ENCODE measurements around the gene CREB3L1. TPM values are rescaled to one million over a fixed set of nuclear protein-coding genes. Genes with fewer than 3 reads are reported as not detected.

The CREB3L1 gene
- total RNA-seq, 5 donors from 2014 or later (not counting 1 experiment from before 2014, with no cell fraction given): 0.38 to 0.72 (median 0.38) TPM; not detected in 2

DNA sequence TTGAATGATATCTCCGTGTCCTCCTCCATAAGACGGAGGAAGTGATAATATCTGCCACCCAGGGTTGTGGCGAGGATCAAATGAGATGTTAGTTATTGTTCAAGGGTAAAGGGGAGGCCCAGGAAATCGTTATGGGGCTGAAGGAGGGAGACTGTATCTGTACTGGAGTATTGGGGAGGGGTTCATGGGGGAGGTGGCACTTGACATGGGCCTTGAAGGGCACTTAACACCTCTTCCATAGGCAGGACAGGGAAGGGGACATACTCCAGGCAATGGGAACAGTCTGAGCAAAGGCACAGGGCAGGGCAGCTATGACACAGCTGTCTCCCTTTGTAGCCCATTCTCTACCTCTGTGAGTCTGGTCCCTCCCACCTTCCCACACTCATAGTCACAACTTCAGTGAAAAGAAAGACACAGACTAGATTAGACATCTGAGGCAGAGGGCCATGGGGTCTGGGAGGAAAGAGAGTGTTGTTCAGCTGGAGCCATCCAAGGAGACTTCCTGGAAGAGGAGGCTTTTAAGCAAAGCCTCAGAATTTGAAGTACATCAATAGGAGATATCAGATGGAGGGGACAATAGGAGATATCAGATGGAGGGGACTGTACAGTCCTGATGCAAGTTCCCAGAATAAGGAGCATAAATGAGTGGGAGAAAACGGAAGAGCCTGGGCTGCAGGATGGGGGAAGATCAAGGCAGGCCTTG, 54.0 kb downstream of the CREB3L1 start:
- H3K4me3 Mint-ChIP-seq: peak overlapping the region; percentile 73 to 84 (median 78)
- no peaks in the 10 kb centered on the region for H3K9me3 Mint-ChIP-seq
- DNase-seq (peak in 33 of 35 experiments; percentile 22 to 74 (median 55)), ATAC-seq (replicated peaks in 1 of 4) (peak; percentile 77 to 85 (median 78))
- H3K4me1 Mint-ChIP-seq: peaks cover 63 to 69% (median 65%) of the 10 kb centered on the region in 3 donors
- Histone ChIP-seq H3K27ac (ENCODE audit: low read length) (peak overlapping the region; percentile 30), H3K4me1 (ENCODE audit: control insufficient read depth in 1 of 2, extremely low read depth in 1 of 2, insufficient read depth in 2 of 2, low read length in 2 of 2) (peaks cover 37 to 65% of the 10 kb centered on the region in 2 experiments), H3K4me3 (ENCODE audit: control insufficient read depth in 1 of 2, extremely low read depth in 1 of 2, low read length in 1 of 2) (peak overlapping the region; percentile 47 to 60), H3K9me3 (no peaks in the 10 kb centered on the region), H3K36me3 (ENCODE audit: control insufficient read depth in 2 of 2, extremely low read depth in 1 of 2, insufficient read depth in 1 of 2, low read length in 1 of 2) (no peaks in the 10 kb centered on the region), H3K27me3 (replicated peaks in 1 of 2; ENCODE audit: control insufficient read depth in 2 of 2, extremely low read depth in 1 of 2, insufficient read depth in 2 of 2, low read length in 1 of 2) (peaks cover 0 to 50% of the 10 kb centered on the region in 2 experiments)
- H3K27me3 Mint-ChIP-seq: peaks cover 0 to 13% of the 10 kb centered on the region in 2 donors
- ChIA-PET POLR2A (no interaction called here), CTCF (interaction anchor here (0.5 to 2.4 kb wide), 3 partner anchors 18 to 288 kb away, joined by 3 to 12 read pairs (median 5); no protein-coding TSS in a partner anchor)
- H3K27ac Mint-ChIP-seq: peak overlapping the region; percentile 93 to 99
- H3K36me3 Mint-ChIP-seq: no peaks in the 10 kb centered on the region
- WGBS (ENCODE audit: insufficient coverage): 48% methylated on average over 2 of the region's 5 CpGs

DNA sequence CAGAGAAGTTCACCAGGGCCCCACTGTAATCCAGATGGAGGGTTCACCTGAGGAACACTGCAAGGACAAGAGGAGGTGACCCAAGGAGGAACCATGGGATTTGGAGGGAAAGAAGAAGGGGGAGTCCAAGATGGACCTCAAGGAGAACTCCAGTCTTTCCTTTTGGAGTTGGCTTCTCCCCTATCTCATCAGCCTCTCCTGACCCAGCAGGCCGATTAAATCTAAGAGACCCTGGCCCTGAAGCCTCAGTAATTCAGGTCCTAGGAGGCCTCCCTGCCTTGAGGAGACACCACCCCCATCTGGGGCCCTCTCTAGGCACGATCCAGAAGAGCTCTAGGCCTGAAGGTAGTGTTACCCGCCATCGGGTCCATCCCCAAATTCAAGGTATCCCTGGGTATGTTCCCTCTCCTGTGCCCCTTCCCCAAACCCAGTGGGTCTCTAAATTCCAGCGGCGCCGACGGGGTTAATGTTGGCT, 54.7 kb downstream of the CREB3L1 start:
- Histone ChIP-seq H3K9me3 (no peaks in the 10 kb centered on the region), H3K4me3 (ENCODE audit: control insufficient read depth in 1 of 2, extremely low read depth in 1 of 2, low read length in 1 of 2) (peak overlapping the region; percentile 47 to 60), H3K27ac (ENCODE audit: low read length) (peak overlapping the region; percentile 30), H3K27me3 (replicated peaks in 1 of 2; ENCODE audit: control insufficient read depth in 2 of 2, extremely low read depth in 1 of 2, insufficient read depth in 2 of 2, low read length in 1 of 2) (peaks cover 0 to 49% of the 10 kb centered on the region in 2 experiments), H3K4me1 (ENCODE audit: control insufficient read depth in 1 of 2, extremely low read depth in 1 of 2, insufficient read depth in 2 of 2, low read length in 2 of 2) (peaks cover 37 to 71% of the 10 kb centered on the region in 2 experiments), H3K36me3 (ENCODE audit: control insufficient read depth in 2 of 2, extremely low read depth in 1 of 2, insufficient read depth in 1 of 2, low read length in 1 of 2) (no peaks in the 10 kb centered on the region)
- Mint-ChIP-seq H3K9me3 (no peaks in the 10 kb centered on the region), H3K36me3 (no peaks in the 10 kb centered on the region), H3K27me3 (peaks cover 0 to 9% of the 10 kb centered on the region in 2 donors), H3K4me1 (peaks cover 61 to 72% (median 64%) of the 10 kb centered on the region in 3 donors), H3K27ac (peak overlapping the region; percentile 93 to 99), H3K4me3 (peak overlapping the region; percentile 73 to 84 (median 78))
- ATAC-seq (replicated peaks in 1 of 4) (peak in 1 of 4 experiments; percentile 0), DNase-seq (no peak)
- POLR2A ChIA-PET: no interaction called here
- CTCF ChIA-PET: interaction anchor here in 1 of 2 donors (0.5 to 1.5 kb wide), 3 partner anchors 16 to 287 kb away, joined by 3 to 5 read pairs (median 5); no protein-coding TSS in a partner anchor
- WGBS (ENCODE audit: insufficient coverage): 27% methylated on average over 8 of the region's 8 CpGs

DNA sequence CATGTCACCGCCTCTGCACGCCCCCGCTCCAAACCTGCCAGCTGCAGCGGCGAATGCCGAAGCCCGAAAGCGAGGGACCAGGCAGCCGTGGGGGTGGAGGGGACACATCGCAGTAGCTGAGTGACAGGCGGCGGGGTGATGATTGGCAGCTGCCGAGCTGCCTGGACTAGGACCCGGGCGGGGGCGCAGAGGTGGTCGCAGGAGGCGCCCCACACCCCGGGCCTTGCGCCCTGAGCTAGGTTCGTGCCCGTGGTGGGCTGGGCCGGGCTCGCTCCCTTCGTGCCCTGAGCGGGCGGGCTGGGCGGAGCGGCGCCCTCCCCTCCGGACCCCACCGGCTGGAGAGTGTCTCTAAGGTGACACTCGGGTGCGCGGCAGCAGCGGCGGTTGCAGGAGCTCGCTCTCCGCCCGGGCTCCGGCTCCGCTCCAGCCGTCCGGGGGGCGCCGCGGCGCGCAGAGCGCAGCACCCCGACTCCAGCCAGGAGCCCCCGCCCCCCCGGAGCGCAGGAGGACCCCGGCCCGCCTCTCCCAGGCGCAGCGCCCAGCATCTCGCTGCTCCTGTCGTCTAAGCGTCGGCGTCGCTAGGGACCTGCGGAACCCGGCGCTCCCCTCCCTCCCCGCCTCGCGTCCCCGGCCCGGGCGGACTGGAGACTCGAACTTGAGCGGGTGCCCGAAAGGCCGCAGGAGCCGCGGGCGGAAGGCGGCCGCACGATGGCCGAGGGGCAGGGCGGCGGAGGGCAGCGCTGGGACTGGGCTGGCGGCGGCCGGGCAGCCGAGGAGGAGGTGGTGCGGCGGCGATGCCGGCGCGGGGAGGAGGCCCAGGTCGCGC, 55.3 kb downstream of the CREB3L1 start:
- Histone ChIP-seq H3K27me3 (replicated peaks in 1 of 2; ENCODE audit: control insufficient read depth in 2 of 2, extremely low read depth in 1 of 2, insufficient read depth in 2 of 2, low read length in 1 of 2) (peaks cover 0 to 49% of the 10 kb centered on the region in 2 experiments), H3K27ac (ENCODE audit: low read length) (peak overlapping the region; percentile 30), H3K36me3 (ENCODE audit: control insufficient read depth in 2 of 2, extremely low read depth in 1 of 2, insufficient read depth in 1 of 2, low read length in 1 of 2) (peaks cover 0 to 3% of the 10 kb centered on the region in 2 donors), H3K4me3 (ENCODE audit: control insufficient read depth in 1 of 2, extremely low read depth in 1 of 2, low read length in 1 of 2) (peak overlapping the region; percentile 59 to 60), H3K9me3 (no peaks in the 10 kb centered on the region), H3K4me1 (ENCODE audit: control insufficient read depth in 1 of 2, extremely low read depth in 1 of 2, insufficient read depth in 2 of 2, low read length in 2 of 2) (peaks cover 41 to 75% of the 10 kb centered on the region in 2 experiments)
- H3K36me3 Mint-ChIP-seq: no peaks in the 10 kb centered on the region
- peak; percentile 28 to 46 (median 40) for ATAC-seq (replicated peaks in 1 of 4)
- DNase-seq: peak in 17 of 35 experiments; percentile 32 to 60 (median 44)
- peak overlapping the region; percentile 73 to 84 (median 78) for H3K4me3 Mint-ChIP-seq
- H3K27me3 Mint-ChIP-seq: peaks cover 0 to 9% of the 10 kb centered on the region in 2 donors
- H3K4me1 Mint-ChIP-seq: peaks cover 66 to 73% (median 66%) of the 10 kb centered on the region in 3 donors
- no peaks in the 10 kb centered on the region for H3K9me3 Mint-ChIP-seq
- ChIA-PET CTCF (interaction anchor here in 1 of 2 donors (0.6 to 1.5 kb wide), 2 partner anchors 17 to 36 kb away, joined by 3 to 5 read pairs; no protein-coding TSS in a partner anchor), POLR2A (interaction anchor here (0.5 to 0.7 kb wide), 4 partner anchors 12 to 281 kb away, joined by 3 to 4 read pairs (median 4); no protein-coding TSS in a partner anchor)
- WGBS (ENCODE audit: insufficient coverage): 2% methylated on average over 96 of the region's 99 CpGs
- peak overlapping the region; percentile 93 to 99 for H3K27ac Mint-ChIP-seq

DNA sequence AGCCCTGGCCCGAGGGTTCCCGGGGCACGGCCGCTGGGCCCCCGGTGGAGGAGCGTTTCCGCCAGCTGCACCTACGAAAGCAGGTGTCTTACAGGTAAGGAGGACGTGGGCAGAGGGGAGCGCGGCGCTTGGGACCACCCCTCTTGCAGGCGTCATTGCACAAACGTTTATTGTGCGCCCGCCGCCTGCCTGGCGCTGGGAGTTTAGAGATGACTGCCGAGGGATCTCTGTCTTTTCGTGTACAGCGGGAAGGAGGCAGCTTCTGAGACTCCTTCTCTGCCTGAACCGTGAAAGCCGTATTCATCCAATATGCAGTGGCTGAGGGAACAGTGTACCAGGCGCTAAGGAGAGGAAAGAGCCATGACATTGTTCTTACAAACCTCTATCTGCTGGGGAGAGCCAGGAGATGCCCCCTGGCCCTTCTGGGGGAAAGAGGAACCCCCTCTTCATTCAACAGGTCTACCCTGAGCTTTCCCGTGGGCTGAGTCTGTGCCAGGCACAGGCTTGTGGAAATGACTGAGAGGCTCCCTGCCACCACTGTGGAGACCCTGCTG, 56.0 kb downstream of the CREB3L1 start:
- peaks cover 72 to 77% (median 73%) of the 10 kb centered on the region in 3 donors for H3K4me1 Mint-ChIP-seq
- H3K4me1 ChIP-seq (ENCODE audit: control insufficient read depth in 1 of 2, extremely low read depth in 1 of 2, insufficient read depth in 2 of 2, low read length in 2 of 2): peaks cover 46 to 79% of the 10 kb centered on the region in 2 experiments
- peak overlapping the region; percentile 59 to 60 for H3K4me3 ChIP-seq (ENCODE audit: control insufficient read depth in 1 of 2, extremely low read depth in 1 of 2, low read length in 1 of 2)
- no peaks in the 10 kb centered on the region for H3K9me3 Mint-ChIP-seq
- DNase-seq: peak in 21 of 35 experiments; percentile 28 to 58 (median 43)
- peak overlapping the region; percentile 34 for H3K27ac ChIP-seq (ENCODE audit: low read length)
- H3K27me3 ChIP-seq (replicated peaks in 1 of 2; ENCODE audit: control insufficient read depth in 2 of 2, extremely low read depth in 1 of 2, insufficient read depth in 2 of 2, low read length in 1 of 2): peaks cover 0 to 51% of the 10 kb centered on the region in 2 experiments
- ChIA-PET POLR2A (interaction anchor here (0.7 kb wide), 2 partner anchors 12 to 211 kb away, joined by 3 to 4 read pairs; no protein-coding TSS in a partner anchor), CTCF (interaction anchor here in 1 of 2 donors (0.6 to 1.5 kb wide), 2 partner anchors 18 to 831 kb away, joined by 5 read pairs; no protein-coding TSS in a partner anchor)
- peak in 3 of 4 experiments; percentile 29 to 39 (median 31) for ATAC-seq (replicated peaks in 1 of 4)
- peaks cover 0 to 4% of the 10 kb centered on the region in 2 donors for H3K36me3 ChIP-seq (ENCODE audit: control insufficient read depth in 2 of 2, extremely low read depth in 1 of 2, insufficient read depth in 1 of 2, low read length in 1 of 2)
- H3K36me3 Mint-ChIP-seq: no peaks in the 10 kb centered on the region
- H3K4me3 Mint-ChIP-seq: peak overlapping the region; percentile 78 to 83 (median 81)
- 2% methylated on average over 21 of the region's 25 CpGs for WGBS (ENCODE audit: insufficient coverage)
- H3K9me3 ChIP-seq: no peaks in the 10 kb centered on the region
- H3K27ac Mint-ChIP-seq: peak overlapping the region; percentile 81 to 90
- H3K27me3 Mint-ChIP-seq: peaks cover 0 to 9% of the 10 kb centered on the region in 2 donors

DNA sequence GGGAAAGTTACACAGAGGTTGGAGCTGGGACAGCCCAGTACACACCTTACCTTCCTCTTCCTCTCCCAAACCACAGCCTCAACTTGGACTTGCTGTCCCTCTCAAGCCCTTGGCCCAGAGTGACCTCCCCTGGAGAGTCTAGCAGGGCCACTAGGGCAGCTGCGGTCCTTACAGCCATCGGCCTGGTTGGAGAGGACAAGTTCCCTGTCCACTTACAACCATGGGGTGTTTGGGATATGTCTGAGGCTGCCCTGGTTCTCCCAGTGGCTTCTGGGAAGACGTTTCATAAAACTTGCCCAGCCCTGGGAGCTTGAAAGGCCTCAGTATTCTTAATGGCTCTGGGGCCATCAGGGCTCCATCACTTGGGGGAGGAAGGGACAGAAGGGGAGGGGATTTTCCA, 56.7 kb downstream of the CREB3L1 start:
- ATAC-seq (replicated peaks in 1 of 4): no peak
- POLR2A ChIA-PET: no interaction called here

More for the DNA sequence above, 56.7 kb downstream of the CREB3L1 start:
- Mint-ChIP-seq H3K36me3 (no peaks in the 10 kb centered on the region), H3K4me1 (peaks cover 77 to 84% (median 79%) of the 10 kb centered on the region in 3 donors), H3K9me3 (no peaks in the 10 kb centered on the region), H3K4me3 (peak overlapping the region; percentile 78 to 83 (median 81)), H3K27ac (peak overlapping the region in 1 of 2 donors; percentile 90), H3K27me3 (peaks cover 0 to 9% of the 10 kb centered on the region in 2 donors)
- H3K27me3 ChIP-seq (replicated peaks in 1 of 2; ENCODE audit: control insufficient read depth in 2 of 2, extremely low read depth in 1 of 2, insufficient read depth in 2 of 2, low read length in 1 of 2): peaks cover 0 to 52% of the 10 kb centered on the region in 2 experiments
- CTCF ChIA-PET: interaction anchor here in 1 of 2 donors (0.6 kb wide), 1 partner anchor 830 kb away, joined by 5 read pairs; no protein-coding TSS in a partner anchor
- H3K9me3 ChIP-seq: no peaks in the 10 kb centered on the region
- H3K27ac ChIP-seq (ENCODE audit: low read length): no peak overlapping the region
- DNase-seq: no peak
- peaks cover 51 to 87% of the 10 kb centered on the region in 2 experiments for H3K4me1 ChIP-seq (ENCODE audit: control insufficient read depth in 1 of 2, extremely low read depth in 1 of 2, insufficient read depth in 2 of 2, low read length in 2 of 2)
- H3K4me3 ChIP-seq (ENCODE audit: control insufficient read depth in 1 of 2, extremely low read depth in 1 of 2, low read length in 1 of 2): peak overlapping the region; percentile 59 to 60
- no CpG with 5 or more reads among the region's 3 CpGs for WGBS (ENCODE audit: insufficient coverage)
- peaks cover 0 to 4% of the 10 kb centered on the region in 2 donors for H3K36me3 ChIP-seq (ENCODE audit: control insufficient read depth in 2 of 2, extremely low read depth in 1 of 2, insufficient read depth in 1 of 2, low read length in 1 of 2)

Data from T-cell (primary cell).